Adrenal gland (tissue), 12 donors: ENCODE data around the gene LLGL2. TPM values are rescaled to one million over a fixed set of nuclear protein-coding genes. Genes with fewer than 3 reads are reported as not detected.
A peak's percentile ranks its signal among the peaks of the same experiment; 100 is the strongest.

Experiments
- DNase-seq, 7 donors: peaks; one replicate each; pipeline ENCODE4 v3.0.0-alpha.2; 2019 to 2020
- H3K27ac ChIP-seq, 5 donors: fragments of 200-600 bp; sonication (generic) in 4 of 5; 1 replicate in 3 of 5; 2 replicates in 2 of 5; pipeline versions ENCODE4 v1.5.1 to v1.8.0; 2016 to 2020; ENCODE audit warnings: mild to moderate bottlenecking in 1 of 5
- H3K27me3 ChIP-seq: fragments of 200-600 bp; 2 replicates; pipeline ENCODE4 v1.8.0; 2021
- H3K36me3 ChIP-seq, 2 donors: fragments of 200-600 bp; replicated peaks in 1 of 2; 1 replicate in 1 of 2; 2 replicates in 1 of 2; pipeline versions ENCODE4 v1.5.1 to v1.8.0; 2018 to 2022
- H3K4me1 ChIP-seq, 2 donors: fragments of 200-600 bp; replicated peaks in 1 of 2; 1 replicate in 1 of 2; 2 replicates in 1 of 2; pipeline versions ENCODE4 v1.5.1 to v1.8.0; 2018 to 2021
- H3K4me3 ChIP-seq, 4 donors: fragments of 200-600 bp; sonication (generic) in 3 of 4; one replicate each; pipeline ENCODE4 v1.5.1; 2016 to 2018
- H3K9me3 ChIP-seq, 3 donors: fragments of 200-600 bp; sonication (generic) in 1 of 3; replicated peaks in 1 of 3; 1 replicate in 2 of 3; 2 replicates in 1 of 3; pipeline versions ENCODE4 v1.5.1 to v1.8.0; 2016 to 2021
- CTCF ChIP-seq, 6 experiments: fragments of 450-650 bp in 4 of 6; fragments of 200-600 bp in 2 of 6; sonication (generic) in 1 of 6; IDR thresholded peaks; 1 replicate in 5 of 6; 2 replicates in 1 of 6; pipeline versions ENCODE4 v1.5.1 to v1.8.0; 2016 to 2021; ENCODE audit warnings: antibody characterized with exemption in 6 of 6, mild to moderate bottlenecking in 2 of 6, moderate library complexity in 1 of 6
- POLR2A ChIP-seq, 2 donors: fragments of 450-650 bp; IDR thresholded peaks; one replicate each; pipeline ENCODE4 v1.6.1; 2017; ENCODE audit warnings: antibody characterized with exemption in 2 of 2, mild to moderate bottlenecking in 2 of 2, moderate library complexity in 1 of 2
- WGBS, 4 donors: extraction: QIAGEN DNeasy Blood & Tissue Kit in 2 of 4; methylation state at CpG; one replicate each; pipeline versions ENCODE4 v1.1.5 to v1.1.7; 2013 to 2017; 5-methylcytosine and 5-hydroxymethylcytosine counted together
- intact Hi-C, 2 donors: fragments of 100-400 bp; cut with DNase I; formaldehyde crosslinking; loops; one replicate each; pipeline versions ENCODE4 v1.14.1 to v1.15.0; 2022 to 2023
- polyA plus RNA-seq, 3 donors: library from polyadenylated mRNA; stranded (reverse); fragments of 200-250 nt in 2 of 3; fragments of 350-450 nt in 1 of 3; fragmentation: Illumina TruSeq in 1 of 3; extraction: RNeasy Lipid Tissue Mini Kit (QIAGEN cat#74804) in 1 of 3; gene quantifications; one replicate each; pipeline ENCODE4 v1.2.3, GENCODE V29; 2013 to 2014
- total RNA-seq, 9 donors: library from RNA; depleted of rRNA in 4 of 9; stranded (reverse); fragments of >200 nt in 4 of 9; fragments of 120-200 nt in 1 of 9; fragmentation: NEBNext Ultra II Directional in 1 of 9; extraction: Animal tissue kit (Norgen Biotek cat#: 25700) in 1 of 9; gene quantifications; one replicate each; pipeline versions ENCODE4 v1.1.0 to v1.2.4, GENCODE V29; 2013 to 2023
- donor health status: healthy with polysubstance abuse.
- donor health status: Bipolar disorder and iron deficiency.
- donor health status: DM: yes; HTN: yes; CAD: no.
- donor health status: DM: no; HTN: no; CAD: no.
- donor health status: DM: no; HTN: no; CAD: no.
- donor health status: DM: yes; HTN: yes; CAD: no.

Gene LLGL2
- total and polyA plus RNA-seq, 12 donors = 1.2 to 90.3 (median 23.8) TPM

- H3K27ac ChIP-seq = peak overlapping the region in 3 of 5 donors; percentile 4 to 71 (median 14)
- peaks cover 6 to 47% of the 10 kb centered on the region in 2 donors for H3K4me1 ChIP-seq
Measured at GRCh38 chr17:75486951-75487350, 38.5 kb upstream of the LLGL2 start.

GRCh38 chr17:75487351-75488070 lies 38.0 kb upstream of the LLGL2 start:
- WGBS, 4 donors = 53 to 67% (median 64%) methylated on average over 10 to 12 of the region's 12 CpGs
- Histone ChIP-seq H3K27me3 (no peaks in the 10 kb centered on the region), H3K9me3 (no peaks in the 10 kb centered on the region), H3K4me3 (no peak overlapping the region), H3K27ac (peak overlapping the region in 3 of 5 donors; percentile 30 to 71 (median 34)), H3K36me3 (peaks cover 0 to 26% of the 10 kb centered on the region in 2 donors), H3K4me1 (peaks cover 6 to 41% of the 10 kb centered on the region in 2 donors)
- TF ChIP-seq CTCF (IDR thresholded peaks at IDR 0.05) = no peak
- intact Hi-C loops = no loop called here
- peak in 1 of 7 donors; percentile 63 for DNase-seq

More at GRCh38 chr17:75486951-75487350, 38.5 kb upstream of the LLGL2 start:
- intact Hi-C loops = no loop called here
- Histone ChIP-seq H3K4me3 (no peak overlapping the region), H3K36me3 (peaks cover 0 to 20% of the 10 kb centered on the region in 2 donors), H3K9me3 (no peaks in the 10 kb centered on the region), H3K27me3 (no peaks in the 10 kb centered on the region)
- TF ChIP-seq POLR2A (IDR thresholded peaks at IDR 0.05) (no peak), CTCF (IDR thresholded peaks at IDR 0.05) (no peak)
- DNase-seq = no peak
- WGBS, 4 donors = 68 to 89% (median 81%) methylated on average over 5 of the region's 5 CpGs

GRCh38 chr17:75488693-75489510 lies 36.6 kb upstream of the LLGL2 start:
- H3K36me3 ChIP-seq = peaks cover 0 to 40% of the 10 kb centered on the region in 2 donors
- H3K4me1 ChIP-seq = peaks cover 6 to 41% of the 10 kb centered on the region in 2 donors
- H3K9me3 ChIP-seq = no peaks in the 10 kb centered on the region
- intact Hi-C loops = no loop called here
- DNase-seq = no peak
- peak overlapping the region in 1 of 5 donors; percentile 39 for H3K27ac ChIP-seq
- no peak for TF ChIP-seq POLR2A (IDR thresholded peaks at IDR 0.05)
- no peak for TF ChIP-seq CTCF (IDR thresholded peaks at IDR 0.05)
- no peak overlapping the region for H3K4me3 ChIP-seq
- no peaks in the 10 kb centered on the region for H3K27me3 ChIP-seq
- 91 to 97% (median 92%) methylated on average over 14 to 24 of the region's 24 CpGs for WGBS, 4 donors

- peaks cover 0 to 46% of the 10 kb centered on the region in 2 donors for H3K36me3 ChIP-seq
- no peaks in the 10 kb centered on the region for H3K27me3 ChIP-seq
- 70 to 85% (median 80%) methylated on average over 9 to 14 of the region's 14 CpGs for WGBS, 4 donors
- TF ChIP-seq POLR2A (IDR thresholded peaks at IDR 0.05) (no peak), CTCF (IDR thresholded peaks at IDR 0.05) (no peak)
- peaks cover 6 to 38% of the 10 kb centered on the region in 2 donors for H3K4me1 ChIP-seq
- DNase-seq = no peak
- H3K27ac ChIP-seq = peak overlapping the region in 1 of 5 donors; percentile 39
- H3K4me3 ChIP-seq = no peak overlapping the region
- intact Hi-C loops = no loop called here
- no peaks in the 10 kb centered on the region for H3K9me3 ChIP-seq
Measured at GRCh38 chr17:75489511-75489955, 36.0 kb upstream of the LLGL2 start.
